H1 (cell line): ENCODE measurements around the gene AKIRIN2. TPM values are rescaled to one million over a fixed set of nuclear protein-coding genes. Genes with fewer than 3 reads are reported as not detected.

Source experiments
- CTCF ChIA-PET: fragments of 300-600 bp; sonication (Branson Sonifier 250); formaldehyde crosslinking; loops from one replicate; lab custom pipeline; 2021; ENCODE audit not compliant: partially characterized antibody; lab: Charles Lee
- POLR2A ChIA-PET: fragments of 300-600 bp; sonication (Branson Sonifier 250); formaldehyde crosslinking; loops from one replicate; lab custom pipeline; 2021; ENCODE audit warnings: inconsistent platforms; ENCODE audit not compliant: partially characterized antibody; lab: Charles Lee
- DNase-seq, 2 experiments: peaks; one replicate each; pipeline versions ENCODE4 v3.0.0 to v3.0.0-alpha.2; 2010 to 2022; ENCODE audit warnings: low spot score in 2 of 2, low read depth in 1 of 2, mixed read lengths in 1 of 2
- FAIRE-seq: peaks from 2 replicates; lab custom pipeline; 2011; peaks lifted over from hg19 to GRCh38; lab: Jason Lieb, UNC
- H2AFZ ChIP-seq: 2 replicates; pipeline ENCODE4 v1.8.1; 2012; ENCODE audit warnings: low read length, inconsistent platforms
- H2AK5ac ChIP-seq: 2 replicates; pipeline ENCODE4 v1.6.1; 2013; ENCODE audit warnings: low read depth, low read length
- H2BK120ac ChIP-seq: replicated peaks from 2 replicates; pipeline ENCODE3; 2013; ENCODE audit warnings: low read depth, low read length, inconsistent platforms
- H2BK12ac ChIP-seq: 2 replicates; pipeline ENCODE4 v1.6.1; 2013; ENCODE audit warnings: low read depth, low read length
- H2BK15ac ChIP-seq: 2 replicates; pipeline ENCODE4 v1.6.1; 2013; ENCODE audit warnings: low read length
- H2BK20ac ChIP-seq: 2 replicates; pipeline ENCODE4 v1.6.1; 2013; ENCODE audit warnings: low read length
- H2BK5ac ChIP-seq: 2 replicates; pipeline ENCODE4 v1.6.1; 2013; ENCODE audit warnings: low read depth, low read length
- H3K14ac ChIP-seq: 2 replicates; pipeline ENCODE4 v1.6.1; 2013; ENCODE audit warnings: inconsistent platforms; ENCODE audit not compliant: insufficient read length
- H3K18ac ChIP-seq: 2 replicates; pipeline ENCODE4 v1.6.1; 2013; ENCODE audit warnings: low read length; ENCODE audit errors: extremely low read depth
- H3K23ac ChIP-seq: 2 replicates; pipeline ENCODE4 v1.6.1; 2013; ENCODE audit warnings: inconsistent platforms; ENCODE audit not compliant: insufficient read length
- H3K23me2 ChIP-seq: 2 replicates; pipeline ENCODE4 v1.6.1; 2013; ENCODE audit warnings: low read depth, low read length
- H3K27ac ChIP-seq: 2 replicates; pipeline ENCODE4 v1.6.1; 2011; ENCODE audit warnings: low read depth, low read length, inconsistent platforms
- H3K27me3 ChIP-seq, 4 experiments: replicated peaks in 1 of 4; 1 replicate in 1 of 4; 2 replicates in 3 of 4; pipeline versions ENCODE4 v1.6.1 to v1.8.1; 2011 to 2013; ENCODE audit warnings: low read length in 3 of 4, mild to moderate bottlenecking in 3 of 4, inconsistent platforms in 2 of 4, mixed read lengths in 2 of 4, moderate library complexity in 1 of 4; ENCODE audit not compliant: control insufficient read depth in 3 of 4, insufficient read depth in 3 of 4; ENCODE audit errors: extremely low read depth in 1 of 4
- H3K36me3 ChIP-seq, 4 experiments: 2 replicates each; pipeline versions ENCODE4 v1.6.1 to v1.8.1; 2011 to 2013; ENCODE audit warnings: mild to moderate bottlenecking in 4 of 4, low read length in 3 of 4, moderate library complexity in 2 of 4, control low read depth in 1 of 4, inconsistent platforms in 1 of 4; ENCODE audit not compliant: insufficient read depth in 4 of 4, control insufficient read depth in 2 of 4
- H3K4ac ChIP-seq: replicated peaks from 2 replicates; pipeline ENCODE3; 2013; ENCODE audit warnings: low read length, low read depth, mixed read lengths, inconsistent platforms; ENCODE audit not compliant: insufficient read length
- H3K4me1 ChIP-seq, 4 experiments: replicated peaks in 1 of 4; 1 replicate in 1 of 4; 2 replicates in 3 of 4; pipeline versions ENCODE4 v1.6.1 to v1.8.1; 2011 to 2013; ENCODE audit warnings: low read length in 3 of 4, inconsistent platforms in 2 of 4, mixed read lengths in 1 of 4; ENCODE audit not compliant: insufficient read depth in 4 of 4, control insufficient read depth in 3 of 4
- H3K4me2 ChIP-seq, 2 experiments: 2 replicates each; pipeline versions ENCODE4 v1.6.1 to v1.8.1; 2011 to 2013; ENCODE audit warnings: low read depth in 2 of 2, low read length in 2 of 2, control low read depth in 1 of 2, inconsistent platforms in 1 of 2, mild to moderate bottlenecking in 1 of 2; ENCODE audit not compliant: insufficient read depth in 1 of 2
- H3K4me3 ChIP-seq, 4 experiments: fragments of 200-600, 300-600 bp in 1 of 4; sonication (generic), shearing (Covaris generic), sonication (Bioruptor Twin) in 1 of 4; 2 replicates each; pipeline versions ENCODE4 v1.5.1 to v1.8.1; 2011 to 2016; ENCODE audit warnings: low read length in 4 of 4, low read depth in 3 of 4, control low read depth in 2 of 4, inconsistent platforms in 2 of 4, mild to moderate bottlenecking in 2 of 4, mixed read lengths in 1 of 4, moderate library complexity in 1 of 4; ENCODE audit not compliant: insufficient read depth in 2 of 4; ENCODE audit errors: extremely low read depth in 1 of 4
- H3K56ac ChIP-seq: replicated peaks from 2 replicates; pipeline ENCODE3; 2013; ENCODE audit warnings: low read depth, mild to moderate bottlenecking, mixed read lengths, low read length, inconsistent platforms; ENCODE audit not compliant: insufficient read length
- H3K79me1 ChIP-seq: 2 replicates; pipeline ENCODE4 v1.6.1; 2013; ENCODE audit warnings: low read depth, low read length, control low read depth
- H3K79me2 ChIP-seq, 2 experiments: 2 replicates each; pipeline versions ENCODE4 v1.6.1 to v1.8.1; 2012 to 2013; ENCODE audit warnings: low read length in 2 of 2, mild to moderate bottlenecking in 2 of 2, inconsistent platforms in 1 of 2; ENCODE audit not compliant: insufficient read depth in 2 of 2, control insufficient read depth in 1 of 2
- H3K9ac ChIP-seq, 4 experiments: replicated peaks in 1 of 4; 1 replicate in 1 of 4; 2 replicates in 3 of 4; pipeline versions ENCODE4 v1.6.1 to v1.8.1; 2011 to 2013; ENCODE audit warnings: low read depth in 3 of 4, low read length in 3 of 4, control low read depth in 2 of 4, mild to moderate bottlenecking in 2 of 4, moderate library complexity in 2 of 4, inconsistent platforms in 1 of 4; ENCODE audit errors: extremely low read depth in 1 of 4
- H3K9me3 ChIP-seq, 2 experiments: 2 replicates each; pipeline versions ENCODE4 v1.6.1 to v1.8.1; 2012 to 2013; ENCODE audit warnings: mild to moderate bottlenecking in 2 of 2, moderate library complexity in 2 of 2, control low read depth in 1 of 2, inconsistent platforms in 1 of 2, low read depth in 1 of 2, low read length in 1 of 2, mixed read lengths in 1 of 2; ENCODE audit not compliant: insufficient read depth in 2 of 2
- H4K20me1 ChIP-seq, 2 experiments: replicated peaks in 1 of 2; 2 replicates each; pipeline versions ENCODE3 to v1.8.1; 2011 to 2013; ENCODE audit warnings: inconsistent platforms in 2 of 2, low read length in 2 of 2, mild to moderate bottlenecking in 1 of 2; ENCODE audit not compliant: insufficient read depth in 2 of 2, control insufficient read depth in 1 of 2
- H4K5ac ChIP-seq: 2 replicates; pipeline ENCODE4 v1.6.1; 2013; ENCODE audit warnings: low read length, low read depth, mixed read lengths, inconsistent platforms; ENCODE audit not compliant: insufficient read length
- H4K8ac ChIP-seq: 2 replicates; pipeline ENCODE4 v1.8.0; 2013; ENCODE audit warnings: mild to moderate bottlenecking, moderate library complexity, low read length, inconsistent platforms; ENCODE audit not compliant: insufficient read depth; ENCODE audit errors: extremely low read depth
- H4K91ac ChIP-seq: replicated peaks from 2 replicates; pipeline ENCODE3; 2013; ENCODE audit warnings: low read length, mixed read lengths, inconsistent platforms; ENCODE audit not compliant: insufficient read length
- RBBP5 ChIP-seq: IDR thresholded peaks from 2 replicates; pipeline ENCODE4 v1.7.1; 2012; ENCODE audit warnings: low read depth, mild to moderate bottlenecking, inconsistent platforms, low read length, moderate library complexity, borderline replicate concordance
- SAP30 ChIP-seq: fragments of 300-600 bp; sonication (generic); IDR thresholded peaks from 2 replicates; pipeline ENCODE4 v1.7.1; 2012; ENCODE audit warnings: low read length, moderate library complexity, mild to moderate bottlenecking, inconsistent platforms; ENCODE audit not compliant: insufficient read depth, insufficient replicate concordance
- WGBS, 2 experiments: shearing (Covaris generic) in 1 of 2; methylation state at CpG; one replicate each; pipeline versions ENCODE4 v1.1.6 to v1.1.7; 2013 to 2015; ENCODE audit warnings: low lambda C conversion rate in 2 of 2, mixed read lengths in 2 of 2, inconsistent platforms in 1 of 2, low coverage in 1 of 2, missing lambda C conversion rate in 1 of 2; ENCODE audit not compliant: insufficient replicate concordance in 2 of 2, insufficient coverage in 1 of 2, insufficient read length in 1 of 2; ENCODE audit errors: extremely low coverage in 1 of 2, missing lambda C conversion rate in 1 of 2; 5-methylcytosine and 5-hydroxymethylcytosine counted together
- polyA plus RNA-seq, 7 experiments: library from polyadenylated mRNA; depleted of rRNA in 3 of 7; stranded (reverse) in 5 of 7; unstranded in 2 of 7; fragments of >200 nt in 5 of 7; fragments of 200-250 nt in 2 of 7; gene quantifications; 1 replicate in 5 of 7; 2 replicates in 1 of 7; 4 replicates in 1 of 7; pipeline versions ENCODE4 v1.2.1 to v1.2.3, GENCODE V29; 2011 to 2013; ENCODE audit warnings: missing spikeins in 2 of 7, mixed read lengths in 2 of 7
- total RNA-seq: library from RNA; stranded (reverse); fragmentation: NEBNext Ultra II Directional; extraction: Animal tissue kit (Norgen Biotek cat#: 25700); gene quantifications from 2 replicates; pipeline ENCODE4 v1.2.1, GENCODE V29; 2021

The AKIRIN2 gene
- total and polyA plus RNA-seq, 2 of the 8 experiments (the other 6 are each of a cell fraction or from before 2014, with no cell fraction given), result 35.6 to 75.3 TPM

- Histone ChIP-seq H3K79me2 (peaks cover 48 to 100% of the 10 kb centered on the region in 2 experiments), H2BK120ac (no peak overlapping the region), H4K20me1 (peaks cover 17 to 26% of the 10 kb centered on the region in 2 experiments), H4K8ac (no peak overlapping the region), H3K4me2 (no peak overlapping the region), H3K27me3 (no peaks in the 10 kb centered on the region), H3K56ac (no peak overlapping the region), H2AK5ac (no peak overlapping the region), H3K9me3 (no peaks in the 10 kb centered on the region), H3K36me3 (no peaks in the 10 kb centered on the region), H3K4me3 (no peak overlapping the region), H3K4me1 (peaks cover 0 to 2% (median under 1%) of the 10 kb centered on the region in 4 experiments; a peak in 3 of 7 replicates), H3K23ac (no peak overlapping the region), H2BK15ac (no peak overlapping the region), H3K4ac (no peak overlapping the region), H3K27ac (no peak overlapping the region), H2BK12ac (no peak overlapping the region), H3K9ac (no peak overlapping the region), H2BK20ac (no peak overlapping the region), H3K18ac (no peak overlapping the region), H2BK5ac (no peak overlapping the region), H4K5ac (no peak overlapping the region), H3K79me1 (no peaks in the 10 kb centered on the region; the same call in 1 of the 2 replicates), H3K23me2 (no peaks in the 10 kb centered on the region), H4K91ac (no peak overlapping the region), H3K14ac (no peak overlapping the region), H2AFZ (no peak overlapping the region)
- DNase-seq (no peak), FAIRE-seq (no peak)
- 89% methylated on average over 3 of the region's 3 CpGs; no CpG with 5 or more reads in 1 of the 2 experiments for WGBS, 2 experiments
- POLR2A ChIA-PET, result interaction anchor here (2.0 kb wide), 1 partner anchor 12 kb away, joined by 7 read pairs; the partner anchor contains the start of gene AKIRIN2
- CTCF ChIA-PET, result interaction anchor here (0.7 to 1.2 kb wide), 2 partner anchors 12 to 1068 kb away, joined by 3 to 4 read pairs; partner anchors contain the start of gene AKIRIN2
- TF ChIP-seq SAP30 (no peak), RBBP5 (no peak)
Observed at GRCh38 chr6:87690441-87690840, 11.6 kb downstream of the AKIRIN2 start.
